ENCODE results near the gene FKBP4. TPM values are rescaled to one million over a fixed set of nuclear protein-coding genes. Genes with fewer than 3 reads are reported as not detected.
A peak's percentile ranks its signal among the peaks of the same experiment; 100 is the strongest.

Gene FKBP4
- total and polyA plus RNA-seq, 2 of the 8 experiments (the other 6 are each of a cell fraction or from before 2014, with no cell fraction given): 72.6 to 243 TPM

DNA sequence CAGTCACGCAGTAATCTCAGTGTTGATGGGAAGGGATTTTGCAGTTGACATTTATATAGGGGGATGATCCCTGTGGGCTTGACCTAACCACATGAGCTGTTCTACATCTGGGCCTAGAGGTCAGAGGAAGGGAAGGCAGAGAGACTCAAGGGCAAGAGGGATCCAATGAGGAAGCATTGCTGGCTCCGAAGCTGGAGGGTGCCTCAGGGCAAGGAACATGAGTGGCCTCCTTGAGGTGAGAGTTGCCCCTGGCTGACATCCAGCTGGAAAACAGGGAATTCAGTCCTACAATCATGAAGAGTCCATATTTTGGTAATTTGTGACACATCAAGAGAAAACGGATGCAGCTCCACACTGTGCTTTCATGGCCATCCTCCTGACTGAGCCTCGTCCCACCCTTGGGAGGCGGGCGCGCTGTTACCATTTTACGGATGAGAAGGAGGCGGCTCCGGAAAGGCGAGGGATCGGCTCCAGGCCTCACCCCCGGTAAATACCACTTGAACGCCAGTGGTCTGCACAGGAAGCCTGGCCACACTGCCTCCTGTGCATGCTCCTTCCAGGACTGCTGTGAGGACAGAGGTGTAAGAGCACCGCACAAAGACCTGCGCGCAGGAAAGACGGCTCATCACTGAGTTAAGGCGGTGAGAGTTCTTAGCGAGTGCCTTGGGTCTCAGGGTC, 18.5 kb upstream of the FKBP4 start:
- Histone ChIP-seq H3K4me2 (ENCODE audit: insufficient read depth in 1 of 2, low read depth in 2 of 2, low read length in 2 of 2) (no peak overlapping the region), H3K4ac (replicated peaks; ENCODE audit: insufficient read length, low read depth, low read length) (no peak overlapping the region), H2BK15ac (ENCODE audit: low read length) (no peak overlapping the region; the same call in 1 of the 2 replicates), H3K4me1 (replicated peaks in 1 of 4; ENCODE audit: control insufficient read depth in 3 of 4, insufficient read depth in 4 of 4, low read length in 3 of 4) (peaks cover 2 to 6% (median 5%) of the 10 kb centered on the region in 4 experiments), H3K14ac (ENCODE audit: insufficient read length) (no peak overlapping the region), H4K5ac (ENCODE audit: insufficient read length, low read depth, low read length) (no peak overlapping the region), H3K9me3 (ENCODE audit: insufficient read depth in 2 of 2, low read depth in 1 of 2, low read length in 1 of 2) (no peaks in the 10 kb centered on the region), H3K4me3 (ENCODE audit: extremely low read depth in 1 of 4, insufficient read depth in 2 of 4, low read depth in 3 of 4, low read length in 4 of 4) (no peak overlapping the region), H3K23me2 (ENCODE audit: low read depth, low read length) (no peaks in the 10 kb centered on the region; the same call in 1 of the 2 replicates), H3K56ac (replicated peaks; ENCODE audit: insufficient read length, low read depth, low read length) (no peak overlapping the region), H3K9ac (replicated peaks in 1 of 4; ENCODE audit: extremely low read depth in 1 of 4, low read depth in 3 of 4, low read length in 3 of 4) (no peak overlapping the region), H3K79me1 (ENCODE audit: low read depth, low read length) (no peaks in the 10 kb centered on the region), H3K18ac (ENCODE audit: extremely low read depth, low read length) (peak overlapping the region; percentile 7; the same call in 1 of the 2 replicates), H2BK20ac (ENCODE audit: low read length) (peak overlapping the region; percentile 4; the same call in 1 of the 2 replicates), H3K27ac (ENCODE audit: low read depth, low read length) (no peak overlapping the region), H4K91ac (replicated peaks; ENCODE audit: insufficient read length, low read length) (no peak overlapping the region), H2AFZ (ENCODE audit: low read length) (no peak overlapping the region), H2BK5ac (ENCODE audit: low read depth, low read length) (0 out of 2 replicates have a peak overlapping the region, but pooled peaks have one; percentile 61), H2AK5ac (ENCODE audit: low read depth, low read length) (no peak overlapping the region), H3K23ac (ENCODE audit: insufficient read length) (no peak overlapping the region), H2BK12ac (ENCODE audit: low read depth, low read length) (peak overlapping the region; percentile 13), H3K36me3 (ENCODE audit: control insufficient read depth in 2 of 4, insufficient read depth in 4 of 4, low read length in 3 of 4) (no peaks in the 10 kb centered on the region), H4K8ac (ENCODE audit: extremely low read depth, insufficient read depth, low read length) (peak overlapping the region; percentile 54; the same call in 1 of the 2 replicates), H4K20me1 (replicated peaks in 1 of 2; ENCODE audit: control insufficient read depth in 1 of 2, insufficient read depth in 2 of 2, low read length in 2 of 2) (no peaks in the 10 kb centered on the region), H3K27me3 (replicated peaks in 1 of 4; ENCODE audit: control insufficient read depth in 3 of 4, extremely low read depth in 1 of 4, insufficient read depth in 3 of 4, low read length in 3 of 4) (no peaks in the 10 kb centered on the region), H3K79me2 (ENCODE audit: control insufficient read depth in 1 of 2, insufficient read depth in 2 of 2, low read length in 2 of 2) (no peaks in the 10 kb centered on the region), H2BK120ac (replicated peaks; ENCODE audit: low read depth, low read length) (no peak overlapping the region)
- FAIRE-seq (no peak), DNase-seq (ENCODE audit: low read depth in 1 of 2, low spot score in 2 of 2) (no peak)
- TF ChIP-seq MAFK (IDR thresholded peaks at IDR 0.05; ENCODE audit: low read depth, low read length): no peak
- CTCF ChIA-PET (ENCODE audit: partially characterized antibody): interaction anchor here (0.5 to 2.3 kb wide), 4 partner anchors 8 to 150 kb away, joined by 3 to 5 read pairs (median 4); no protein-coding TSS in a partner anchor
- POLR2A ChIA-PET (ENCODE audit: partially characterized antibody): interaction anchor here (1.1 to 2.1 kb wide), 3 partner anchors 18 to 27 kb away, joined by 3 to 7 read pairs (median 3); partner anchors contain the start of gene FKBP4
- WGBS, 2 experiments (ENCODE audit: extremely low coverage in 1 of 2, insufficient coverage in 1 of 2, insufficient read length in 1 of 2, insufficient replicate concordance in 2 of 2, low coverage in 1 of 2, low lambda C conversion rate in 2 of 2, missing lambda C conversion rate in 1 of 2): 93% methylated on average over 20 of the region's 20 CpGs; no CpG with 5 or more reads in 1 of the 2 experiments
